ENCODE data around the gene RBM45.

Gene RBM45

DNA sequence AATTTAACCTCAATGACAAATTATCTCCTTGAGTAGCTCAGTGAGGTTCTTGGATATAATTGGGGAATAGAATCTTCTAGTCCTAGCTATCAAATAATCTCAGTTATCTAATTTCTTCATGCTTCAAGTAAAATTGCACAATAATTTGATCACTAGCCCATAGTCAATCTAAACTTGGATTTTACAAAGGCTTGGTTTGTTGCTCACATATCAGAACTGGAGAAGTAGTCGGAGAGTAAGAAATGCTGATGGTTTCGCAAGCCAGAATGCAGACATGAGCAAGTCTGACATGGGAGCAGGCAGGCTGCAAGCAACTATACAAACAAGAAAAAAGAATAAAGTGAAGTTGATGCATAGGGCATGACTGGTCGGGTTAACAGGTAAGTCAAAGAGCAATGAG, 28.0 kb upstream of the RBM45 start:
- no peak overlapping the region for H3K4me3 ChIP-seq (replicated peaks; ENCODE audit: low read depth, low read length)
- DNase-seq (ENCODE audit: low read depth), result no peak
- TF ChIP-seq CTCF (IDR thresholded peaks at IDR 0.05; ENCODE audit: low read length, missing control alignments), result no peak

DNA sequence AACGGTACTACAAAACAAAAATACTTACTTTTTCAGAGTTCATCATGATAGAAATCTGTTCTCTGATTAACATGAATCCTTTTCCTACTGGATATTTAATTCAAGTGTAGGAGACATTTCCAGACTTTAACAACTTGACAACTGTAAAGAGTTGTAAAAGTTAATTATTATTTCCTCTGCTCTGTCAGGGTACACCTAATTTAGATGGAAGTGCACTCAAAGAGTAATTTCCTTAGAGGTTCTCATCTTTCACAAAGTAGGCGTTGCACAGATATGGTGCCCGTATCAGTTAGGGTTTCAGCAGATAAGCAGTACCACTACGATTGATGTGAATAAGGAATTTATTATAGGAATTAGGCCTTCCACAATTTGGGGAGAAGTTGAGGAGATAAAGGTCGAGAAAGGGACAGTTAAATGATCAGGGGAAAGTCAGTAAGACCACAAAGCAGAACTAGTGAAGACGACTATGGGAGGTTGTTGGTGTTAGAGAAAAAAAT, 23.4 kb upstream of the RBM45 start:
- no peak for TF ChIP-seq CTCF (IDR thresholded peaks at IDR 0.05; ENCODE audit: low read length, missing control alignments)
- DNase-seq (ENCODE audit: low read depth), result no peak
- H3K4me3 ChIP-seq (replicated peaks; ENCODE audit: low read depth, low read length), result no peak overlapping the region

- DNase-seq (ENCODE audit: low read depth), result no peak
- no peak for TF ChIP-seq CTCF (IDR thresholded peaks at IDR 0.05; ENCODE audit: low read length, missing control alignments)
- H3K4me3 ChIP-seq (replicated peaks; ENCODE audit: low read depth, low read length), result no peak overlapping the region
These were observed 18.8 kb upstream of the RBM45 start for GRCh38 chr2:178093471-178093870.

GRCh38 chr2:178101321-178102079, 10.7 kb upstream of the RBM45 start:
- no peak for DNase-seq (ENCODE audit: low read depth)
- no peak overlapping the region for H3K4me3 ChIP-seq (replicated peaks; ENCODE audit: low read depth, low read length)
- TF ChIP-seq CTCF (IDR thresholded peaks at IDR 0.05; ENCODE audit: low read length, missing control alignments), result no peak

GRCh38 chr2:178105566-178105965, 6.7 kb upstream of the RBM45 start:
- DNase-seq (ENCODE audit: low read depth), result no peak
- no peak for TF ChIP-seq CTCF (IDR thresholded peaks at IDR 0.05; ENCODE audit: low read length, missing control alignments)
- no peak overlapping the region for H3K4me3 ChIP-seq (replicated peaks; ENCODE audit: low read depth, low read length)

- DNase-seq (ENCODE audit: low read depth), result no peak
- H3K4me3 ChIP-seq (replicated peaks; ENCODE audit: low read depth, low read length), result no peak overlapping the region
- TF ChIP-seq CTCF (IDR thresholded peaks at IDR 0.05; ENCODE audit: low read length, missing control alignments), result no peak
These were observed 6.2 kb upstream of the RBM45 start for GRCh38 chr2:178106053-178106452.

GRCh38 chr2:178108176-178108575, 4.1 kb upstream of the RBM45 start:
- H3K4me3 ChIP-seq (replicated peaks; ENCODE audit: low read depth, low read length), result no peak overlapping the region
- no peak for TF ChIP-seq CTCF (IDR thresholded peaks at IDR 0.05; ENCODE audit: low read length, missing control alignments)
- DNase-seq (ENCODE audit: low read depth), result no peak

All from fibroblast of pulmonary artery (primary cell).